Activated CD8-positive, alpha-beta memory T cell treated with anti-CD3 and anti-CD28 coated beads for 4 hours (primary cell): ENCODE measurements around the gene KIF26A.

Experiments
- DNase-seq, 2 donors: peaks; one replicate each; pipeline ENCODE4 v3.0.0-alpha.2; 2020; ENCODE audit warnings: low read depth in 2 of 2

The KIF26A gene

GRCh38 chr14:104177411-104177810, 39.0 kb downstream of the KIF26A start:
- DNase-seq: no peak

- DNase-seq: no peak
These were observed 39.9 kb downstream of the KIF26A start for GRCh38 chr14:104178279-104178678.

- DNase-seq: no peak
These were observed 40.7 kb downstream of the KIF26A start for GRCh38 chr14:104179126-104179525.

GRCh38 chr14:104179564-104180129, 41.3 kb downstream of the KIF26A start:
- DNase-seq: no peak

- no peak for DNase-seq
These were observed 42.3 kb downstream of the KIF26A start for GRCh38 chr14:104180561-104181165.

- DNase-seq: no peak
These were observed 43.6 kb downstream of the KIF26A start for GRCh38 chr14:104181761-104182530.

GRCh38 chr14:104182857-104183425, 44.6 kb downstream of the KIF26A start:
- no peak for DNase-seq

- no peak for DNase-seq
These were observed 45.4 kb downstream of the KIF26A start for GRCh38 chr14:104183796-104184195.

GRCh38 chr14:104184506-104184905, 46.1 kb downstream of the KIF26A start:
- DNase-seq: no peak

GRCh38 chr14:104184911-104185499, 46.6 kb downstream of the KIF26A start:
- no peak for DNase-seq

GRCh38 chr14:104185916-104186495, 47.6 kb downstream of the KIF26A start:
- DNase-seq: no peak

GRCh38 chr14:104186575-104186974, 48.2 kb downstream of the KIF26A start:
- DNase-seq: no peak

- no peak for DNase-seq
These were observed 48.9 kb downstream of the KIF26A start for GRCh38 chr14:104187121-104187889.

- DNase-seq: no peak
These were observed 49.7 kb downstream of the KIF26A start for GRCh38 chr14:104187931-104188726.

- no peak for DNase-seq
These were observed 50.5 kb downstream of the KIF26A start for GRCh38 chr14:104188727-104189400.

GRCh38 chr14:104189629-104190335, 51.4 kb downstream of the KIF26A start:
- DNase-seq: no peak

GRCh38 chr14:104190396-104191000, 52.1 kb downstream of the KIF26A start:
- DNase-seq: no peak

- no peak for DNase-seq
These were observed 53.1 kb downstream of the KIF26A start for GRCh38 chr14:104191409-104191997.
